Lung (tissue), 16 donors: ENCODE measurements around the gene RXFP2. TPM values are rescaled to one million over a fixed set of nuclear protein-coding genes. Genes with fewer than 3 reads are reported as not detected.

ENCODE experiments used
- ATAC-seq: fragments of 200-7000 bp; cut with Tn5 transposase; one replicate; pipeline ENCODE4 v1.9.1; 2020; ENCODE audit warnings: moderate number of reproducible peaks; ENCODE audit not compliant: insufficient read depth, low FRiP score
- DNase-seq, 3 donors: peaks; one replicate each; pipeline ENCODE4 v3.0.0-alpha.2; 2013 to 2017
- H3K27ac ChIP-seq, 2 donors: one replicate each; pipeline ENCODE4 v1.5.1; 2013; ENCODE audit warnings: mild to moderate bottlenecking in 2 of 2, moderate library complexity in 2 of 2, control low read depth in 1 of 2, inconsistent platforms in 1 of 2, low read depth in 1 of 2, low read length in 1 of 2
- H3K27me3 ChIP-seq, 3 donors: one replicate each; pipeline ENCODE4 v1.5.1; 2013; ENCODE audit warnings: low read length in 2 of 3; ENCODE audit not compliant: control insufficient read depth in 3 of 3, insufficient read depth in 3 of 3
- H3K36me3 ChIP-seq, 4 donors: one replicate each; pipeline ENCODE4 v1.5.1; 2013; ENCODE audit warnings: low read length in 4 of 4, mild to moderate bottlenecking in 1 of 4, moderate library complexity in 1 of 4; ENCODE audit not compliant: control insufficient read depth in 4 of 4, insufficient read depth in 4 of 4
- H3K4me1 ChIP-seq, 5 donors: one replicate each; pipeline ENCODE4 v1.5.1; 2013; ENCODE audit warnings: low read length in 5 of 5, mild to moderate bottlenecking in 2 of 5, moderate library complexity in 1 of 5; ENCODE audit not compliant: control insufficient read depth in 5 of 5, insufficient read depth in 5 of 5
- H3K4me3 ChIP-seq: one replicate; pipeline ENCODE4 v1.5.1; 2013; ENCODE audit warnings: mild to moderate bottlenecking, control low read depth, moderate library complexity
- H3K9ac ChIP-seq, 2 donors: one replicate each; pipeline ENCODE4 v1.5.1; 2013; ENCODE audit warnings: low read length in 2 of 2, control low read depth in 1 of 2; ENCODE audit not compliant: insufficient read depth in 1 of 2
- H3K9me3 ChIP-seq, 4 donors: one replicate each; pipeline ENCODE4 v1.5.1; 2013; ENCODE audit warnings: low read length in 3 of 4, mild to moderate bottlenecking in 1 of 4, moderate library complexity in 1 of 4; ENCODE audit not compliant: control insufficient read depth in 4 of 4, insufficient read depth in 3 of 4
- CTCF ChIP-seq: IDR thresholded peaks from 2 replicates; pipeline ENCODE4 v1.5.1; 2012; ENCODE audit warnings: mild to moderate bottlenecking; ENCODE audit errors: control extremely low read depth, extremely low read depth
- WGBS, 2 donors: extraction: QIAGEN DNeasy Blood & Tissue Kit; methylation state at CpG; one replicate each; pipeline ENCODE4 v1.1.7; 2013; 5-methylcytosine and 5-hydroxymethylcytosine counted together
- long read RNA-seq, 5 donors: transcript quantifications; one replicate each; lab custom pipeline, GENCODE V29; 2026
- polyA plus RNA-seq, 2 donors: library from polyadenylated mRNA; stranded (reverse); fragments of 200-250 nt; gene quantifications; one replicate each; pipeline ENCODE4 v1.2.1, GENCODE V29; 2013
- total RNA-seq, 2 donors: library from RNA; depleted of rRNA in 1 of 2; stranded (reverse); fragments of >200 nt in 1 of 2; gene quantifications; one replicate each; pipeline ENCODE4 v1.2.1, GENCODE V29; 2014 to 2021
- donor health status: control.
- donor health status: control.
- donor health status: Bipolar disorder and iron deficiency.
- donor health status: healthy.
- donor health status: DM: yes; HTN: yes; CAD: no.

Gene RXFP2
- total RNA-seq (not detected), polyA plus RNA-seq (not detected)
- long read RNA-seq, donor 1: 0 reads
- long read RNA-seq, donor 2: 0 reads
- long read RNA-seq, donor 3: 0 reads
- long read RNA-seq, donor 4: 0 reads
- long read RNA-seq, donor 5: 0 reads

- no peak for ATAC-seq
- no peak for TF ChIP-seq CTCF
- H3K36me3 ChIP-seq: no peaks in the 10 kb centered on the region
- no peaks in the 10 kb centered on the region for H3K4me1 ChIP-seq
- H3K27ac ChIP-seq: no peak within 1 kb of the TSS
- H3K27me3 ChIP-seq: no peaks in the 10 kb centered on the region
- WGBS, 2 donors: 84 to 91% methylated on average over 2 of the region's 2 CpGs
- no peak within 1 kb of the TSS for H3K9ac ChIP-seq
- DNase-seq: no peak
- H3K4me3 ChIP-seq: no peak within 1 kb of the TSS
- no peaks in the 10 kb centered on the region for H3K9me3 ChIP-seq
These were observed at the start of gene RXFP2 for GRCh38 chr13:31739226-31739625. RXFP2 (plus strand) TSS chr13:31739526; CDS start chr13:31739613, 87 bp downstream.

- no peaks in the 10 kb centered on the region for H3K4me1 ChIP-seq
These were observed 42.0 kb upstream of the RXFP2 start for GRCh38 chr13:31697290-31697689.

GRCh38 chr13:31699650-31700049, 39.7 kb upstream of the RXFP2 start:
- no peak for TF ChIP-seq CTCF
- Histone ChIP-seq H3K27me3 (no peaks in the 10 kb centered on the region), H3K9ac (no peak overlapping the region), H3K27ac (no peak overlapping the region), H3K4me1 (no peaks in the 10 kb centered on the region), H3K9me3 (peaks cover 0 to 8% (median 5%) of the 10 kb centered on the region in 4 donors), H3K4me3 (no peak overlapping the region), H3K36me3 (no peaks in the 10 kb centered on the region)
- WGBS, 2 donors: 50 to 52% methylated on average over 3 of the region's 3 CpGs
- ATAC-seq (no peak), DNase-seq (peak in 2 of 3 donors; percentile 10 to 24)

More at GRCh38 chr13:31697290-31697689, 42.0 kb upstream of the RXFP2 start:
- Histone ChIP-seq H3K36me3 (no peaks in the 10 kb centered on the region), H3K9ac (no peak overlapping the region), H3K27me3 (no peaks in the 10 kb centered on the region), H3K27ac (no peak overlapping the region), H3K4me3 (no peak overlapping the region), H3K9me3 (peaks cover 0 to 10% (median 6%) of the 10 kb centered on the region in 4 donors)
- WGBS, 2 donors: 0% methylated on average over 1 of the region's 1 CpG
- no peak for TF ChIP-seq CTCF
- DNase-seq (no peak), ATAC-seq (no peak)

GRCh38 chr13:31703780-31704179, 35.5 kb upstream of the RXFP2 start:
- no peaks in the 10 kb centered on the region for H3K27me3 ChIP-seq
- no peak overlapping the region for H3K9ac ChIP-seq
- H3K4me3 ChIP-seq: no peak overlapping the region
- ATAC-seq (no peak), DNase-seq (no peak)
- no peaks in the 10 kb centered on the region for H3K36me3 ChIP-seq
- no peak overlapping the region for H3K27ac ChIP-seq
- H3K4me1 ChIP-seq: no peaks in the 10 kb centered on the region
- TF ChIP-seq CTCF: no peak
- no peaks in the 10 kb centered on the region for H3K9me3 ChIP-seq
- 89 to 92% methylated on average over 3 of the region's 3 CpGs for WGBS, 2 donors
